Right lung (tissue), 5 donors: ENCODE data around the gene PXK. TPM values are rescaled to one million over a fixed set of nuclear protein-coding genes. Genes with fewer than 3 reads are reported as not detected.
A peak's percentile ranks its signal among the peaks of the same experiment; 100 is the strongest.
"Not testable (repeated sequence)": the region's sequence is repeated elsewhere in the genome, so short reads cannot be mapped to it uniquely, and the experiment has no call there.

Experiments used
- DNase-seq, 2 donors: peaks; one replicate each; pipeline ENCODE4 v3.0.0-alpha.2; 2013
- polyA plus RNA-seq, 5 donors: library from polyadenylated mRNA; unstranded; fragments of 120-200 nt; gene quantifications; one replicate each; pipeline versions ENCODE4 v1.2.1 to v1.2.3, GENCODE V29; 2013; ENCODE audit warnings: inconsistent platforms in 1 of 5, low replicate concordance in 1 of 5; ENCODE audit not compliant: insufficient read length in 5 of 5, insufficient read depth in 1 of 5

PXK gene
- polyA plus RNA-seq, 5 donors: 24.2 to 38.7 (median 35.7) TPM

- no peak for DNase-seq
These were observed 85.5 kb downstream of the PXK start for GRCh38 chr3:58418227-58418626.

- DNase-seq: no peak
These were observed 87.3 kb downstream of the PXK start for GRCh38 chr3:58419780-58420507.

GRCh38 chr3:58421004-58421403, 88.3 kb downstream of the PXK start:
- no peak for DNase-seq

- DNase-seq: no peak
These were observed 90.1 kb downstream of the PXK start for GRCh38 chr3:58422756-58423325.

GRCh38 chr3:58424613-58425012, 91.9 kb downstream of the PXK start:
- DNase-seq: no peak

- no peak for DNase-seq
These were observed 93.1 kb downstream of the PXK start for GRCh38 chr3:58425782-58426181.

- no peak for DNase-seq
These were observed 95.1 kb downstream of the PXK start for GRCh38 chr3:58427661-58428361.

GRCh38 chr3:58429657-58430056, 97.0 kb downstream of the PXK start:
- DNase-seq: no peak

GRCh38 chr3:58432905-58433304, 100.2 kb downstream of the PXK start:
- DNase-seq: no peak

- DNase-seq: peak; percentile 92 to 94
These were observed 100.9 kb downstream of the PXK start, which contains the start of gene PDHB for GRCh38 chr3:58433400-58434167. Gene PDHB (minus strand): TSS chr3:58433832. CDS start chr3:58433809, 23 bp downstream.

GRCh38 chr3:58434168-58434504, 101.4 kb downstream of the PXK start:
- no peak for DNase-seq

- no peak for DNase-seq
These were observed 101.8 kb downstream of the PXK start for GRCh38 chr3:58434511-58434910.

- DNase-seq: no peak
These were observed 102.3 kb downstream of the PXK start for GRCh38 chr3:58434990-58435389.

- not testable (repeated sequence) for DNase-seq
These were observed 104.6 kb downstream of the PXK start for GRCh38 chr3:58437276-58437675.

- not testable (repeated sequence) for DNase-seq
These were observed 108.3 kb downstream of the PXK start for GRCh38 chr3:58440996-58441355.

GRCh38 chr3:58441514-58442450, 109.1 kb downstream of the PXK start:
- no peak for DNase-seq

GRCh38 chr3:58452176-58452575, 119.5 kb downstream of the PXK start:
- no peak for DNase-seq

- no peak for DNase-seq
These were observed 126.5 kb downstream of the PXK start for GRCh38 chr3:58459160-58459559.

GRCh38 chr3:58462829-58463180, 130.1 kb downstream of the PXK start:
- no peak for DNase-seq

GRCh38 chr3:58463181-58463941, 130.7 kb downstream of the PXK start:
- peak; percentile 21 to 25 for DNase-seq

- DNase-seq: no peak
These were observed 131.2 kb downstream of the PXK start for GRCh38 chr3:58463942-58464271.
